Liver (tissue), 9 donors: ENCODE data around the gene FBXO34. TPM values are rescaled to one million over a fixed set of nuclear protein-coding genes. Genes with fewer than 3 reads are reported as not detected.

Source experiments
- DNase-seq: peaks from one replicate; pipeline ENCODE4 v3.0.0-alpha.2; 2017; ENCODE audit warnings: low spot score
- H3K27ac ChIP-seq, 2 donors: one replicate each; pipeline ENCODE4 v1.7.0; 2013; ENCODE audit warnings: inconsistent platforms in 2 of 2, low read length in 2 of 2, control low read depth in 1 of 2, low read depth in 1 of 2, mild to moderate bottlenecking in 1 of 2
- H3K27me3 ChIP-seq, 4 donors: one replicate each; pipeline versions ENCODE4 v1.6.1 to v1.7.0; 2013; ENCODE audit warnings: low read length in 3 of 4, inconsistent platforms in 1 of 4, mild to moderate bottlenecking in 1 of 4, moderate library complexity in 1 of 4; ENCODE audit not compliant: control insufficient read depth in 4 of 4, insufficient read depth in 4 of 4
- H3K36me3 ChIP-seq, 4 donors: one replicate each; pipeline versions ENCODE4 v1.6.1 to v1.7.0; 2013; ENCODE audit warnings: low read length in 3 of 4, mild to moderate bottlenecking in 3 of 4, low read depth in 1 of 4, moderate library complexity in 1 of 4; ENCODE audit not compliant: control insufficient read depth in 4 of 4, insufficient read depth in 3 of 4
- H3K4me1 ChIP-seq, 4 donors: one replicate each; pipeline versions ENCODE4 v1.6.1 to v1.7.0; 2013; ENCODE audit warnings: low read length in 3 of 4, mild to moderate bottlenecking in 3 of 4, moderate library complexity in 1 of 4; ENCODE audit not compliant: control insufficient read depth in 4 of 4, insufficient read depth in 4 of 4
- H3K4me3 ChIP-seq, 3 donors: one replicate each; pipeline versions ENCODE4 v1.6.1 to v1.7.0; 2013; ENCODE audit warnings: low read length in 3 of 3, control low read depth in 1 of 3, low read depth in 1 of 3, mild to moderate bottlenecking in 1 of 3
- H3K9ac ChIP-seq, 2 donors: one replicate each; pipeline ENCODE4 v1.7.0; 2013; ENCODE audit warnings: low read length in 2 of 2, mild to moderate bottlenecking in 2 of 2, moderate library complexity in 2 of 2, control low read depth in 1 of 2, low read depth in 1 of 2
- H3K9me3 ChIP-seq, 4 donors: one replicate each; pipeline versions ENCODE4 v1.6.1 to v1.7.0; 2013; ENCODE audit warnings: low read length in 3 of 4; ENCODE audit not compliant: control insufficient read depth in 4 of 4
- FOXA1 ChIP-seq: IDR thresholded peaks from 2 replicates; pipeline ENCODE4 v1.6.1; 2016; ENCODE audit warnings: antibody characterized with exemption
- FOXA2 ChIP-seq: IDR thresholded peaks from 2 replicates; pipeline ENCODE4 v1.6.1; 2016; ENCODE audit warnings: antibody characterized with exemption
- GABPA ChIP-seq, 2 donors: IDR thresholded peaks in 1 of 2; conservative IDR thresholded peaks in 1 of 2; 2 replicates each; pipeline ENCODE4 v1.6.1; 2016; ENCODE audit warnings: antibody characterized with exemption in 2 of 2, mild to moderate bottlenecking in 1 of 2, moderate library complexity in 1 of 2
- HNF4A ChIP-seq, 2 donors: conservative IDR thresholded peaks; 2 replicates each; pipeline ENCODE4 v1.6.1; 2016; ENCODE audit warnings: antibody characterized with exemption in 2 of 2, mild to moderate bottlenecking in 2 of 2
- HNF4G ChIP-seq: IDR thresholded peaks from 2 replicates; pipeline ENCODE4 v1.6.1; 2016; ENCODE audit warnings: antibody characterized with exemption
- MAX ChIP-seq: IDR thresholded peaks from 2 replicates; pipeline ENCODE4 v1.6.1; 2016; ENCODE audit warnings: antibody characterized with exemption
- NR2F2 ChIP-seq: IDR thresholded peaks from 2 replicates; pipeline ENCODE4 v1.6.1; 2016; ENCODE audit warnings: antibody characterized with exemption
- RAD21 ChIP-seq, 2 donors: IDR thresholded peaks; 2 replicates each; pipeline ENCODE4 v1.6.1; 2016; ENCODE audit warnings: antibody characterized with exemption in 2 of 2, mild to moderate bottlenecking in 2 of 2
- RXRA ChIP-seq, 2 donors: IDR thresholded peaks; 2 replicates each; pipeline ENCODE4 v1.6.1; 2017 to 2018; ENCODE audit warnings: antibody characterized with exemption in 2 of 2, mild to moderate bottlenecking in 1 of 2
- SP1 ChIP-seq: IDR thresholded peaks from 2 replicates; pipeline ENCODE4 v1.6.1; 2018; ENCODE audit warnings: antibody characterized with exemption, mild to moderate bottlenecking
- TAF1 ChIP-seq: conservative IDR thresholded peaks from 2 replicates; pipeline ENCODE4 v1.6.1; 2016; ENCODE audit warnings: antibody characterized with exemption, mild to moderate bottlenecking
- YY1 ChIP-seq: IDR thresholded peaks from 2 replicates; pipeline ENCODE4 v1.6.1; 2016; ENCODE audit warnings: antibody characterized with exemption, mild to moderate bottlenecking
- WGBS: extraction: QIAGEN DNeasy Blood & Tissue Kit; methylation state at CpG from one replicate; pipeline ENCODE4 v1.1.7; 2013; 5-methylcytosine and 5-hydroxymethylcytosine counted together
- polyA plus RNA-seq, 2 donors: library from polyadenylated mRNA; stranded (reverse) in 1 of 2; unstranded in 1 of 2; fragments of 200-250 nt in 1 of 2; fragments of >200 nt in 1 of 2; fragmentation: Nextera tagmentation in 1 of 2; extraction: Ambion mirVana in 1 of 2; gene quantifications; one replicate each; pipeline versions ENCODE4 v1.2.1 to v1.2.3, GENCODE V29; 2013 to 2015
- total RNA-seq, 2 donors: library from RNA; depleted of rRNA; stranded (reverse); fragments of >200 nt; gene quantifications; one replicate each; pipeline ENCODE4 v1.2.3, GENCODE V29; 2014
- TF ChIP-seq, protein P1 (sequence below): fragments of 150-350 bp; IDR thresholded peaks from 2 replicates; pipeline ENCODE4 v1.5.1; 2017; ENCODE audit warnings: improper control_type of control experiment, low read depth, low read length; ENCODE audit not compliant: missing input control
- TF ChIP-seq, protein P2 (sequence below): IDR thresholded peaks from 2 replicates; pipeline ENCODE4 v1.6.1; 2016; ENCODE audit warnings: antibody characterized with exemption, mild to moderate bottlenecking
- TF ChIP-seq, protein P3 (sequence below): IDR thresholded peaks from 2 replicates; pipeline ENCODE4 v1.6.1; 2016; ENCODE audit warnings: antibody characterized with exemption
- TF ChIP-seq, protein P4 (sequence below): IDR thresholded peaks from 2 replicates; pipeline ENCODE4 v1.6.1; 2016; ENCODE audit warnings: antibody characterized with exemption
- donor health status: healthy.
- donor health status: healthy.
- donor health status: healthy.
- donor health status: healthy.
- donor health status: healthy.

Gene FBXO34
- total and polyA plus RNA-seq, 4 donors = 4.2 to 25.8 (median 10.1) TPM

- no peak overlapping the region for H3K9ac ChIP-seq
- H3K27ac ChIP-seq = no peak overlapping the region
- TF ChIP-seq HNF4A (conservative IDR thresholded peaks at IDR 0.05) = no peak
- TF ChIP-seq GABPA (IDR thresholded peaks at IDR 0.05 in 1 of 2, conservative IDR thresholded peaks at IDR 0.05 in 1 of 2) = no peak
- no peak for TF ChIP-seq MAX
- TF ChIP-seq, protein P1, sequence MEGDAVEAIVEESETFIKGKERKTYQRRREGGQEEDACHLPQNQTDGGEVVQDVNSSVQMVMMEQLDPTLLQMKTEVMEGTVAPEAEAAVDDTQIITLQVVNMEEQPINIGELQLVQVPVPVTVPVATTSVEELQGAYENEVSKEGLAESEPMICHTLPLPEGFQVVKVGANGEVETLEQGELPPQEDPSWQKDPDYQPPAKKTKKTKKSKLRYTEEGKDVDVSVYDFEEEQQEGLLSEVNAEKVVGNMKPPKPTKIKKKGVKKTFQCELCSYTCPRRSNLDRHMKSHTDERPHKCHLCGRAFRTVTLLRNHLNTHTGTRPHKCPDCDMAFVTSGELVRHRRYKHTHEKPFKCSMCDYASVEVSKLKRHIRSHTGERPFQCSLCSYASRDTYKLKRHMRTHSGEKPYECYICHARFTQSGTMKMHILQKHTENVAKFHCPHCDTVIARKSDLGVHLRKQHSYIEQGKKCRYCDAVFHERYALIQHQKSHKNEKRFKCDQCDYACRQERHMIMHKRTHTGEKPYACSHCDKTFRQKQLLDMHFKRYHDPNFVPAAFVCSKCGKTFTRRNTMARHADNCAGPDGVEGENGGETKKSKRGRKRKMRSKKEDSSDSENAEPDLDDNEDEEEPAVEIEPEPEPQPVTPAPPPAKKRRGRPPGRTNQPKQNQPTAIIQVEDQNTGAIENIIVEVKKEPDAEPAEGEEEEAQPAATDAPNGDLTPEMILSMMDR = no peak
- TF ChIP-seq FOXA2 = no peak
- TF ChIP-seq HNF4G = no peak
- no peak for TF ChIP-seq YY1
- TF ChIP-seq SP1 = no peak
- TF ChIP-seq TAF1 = no peak
- no peak for TF ChIP-seq NR2F2
- no peak for TF ChIP-seq FOXA1
- TF ChIP-seq, protein P2, sequence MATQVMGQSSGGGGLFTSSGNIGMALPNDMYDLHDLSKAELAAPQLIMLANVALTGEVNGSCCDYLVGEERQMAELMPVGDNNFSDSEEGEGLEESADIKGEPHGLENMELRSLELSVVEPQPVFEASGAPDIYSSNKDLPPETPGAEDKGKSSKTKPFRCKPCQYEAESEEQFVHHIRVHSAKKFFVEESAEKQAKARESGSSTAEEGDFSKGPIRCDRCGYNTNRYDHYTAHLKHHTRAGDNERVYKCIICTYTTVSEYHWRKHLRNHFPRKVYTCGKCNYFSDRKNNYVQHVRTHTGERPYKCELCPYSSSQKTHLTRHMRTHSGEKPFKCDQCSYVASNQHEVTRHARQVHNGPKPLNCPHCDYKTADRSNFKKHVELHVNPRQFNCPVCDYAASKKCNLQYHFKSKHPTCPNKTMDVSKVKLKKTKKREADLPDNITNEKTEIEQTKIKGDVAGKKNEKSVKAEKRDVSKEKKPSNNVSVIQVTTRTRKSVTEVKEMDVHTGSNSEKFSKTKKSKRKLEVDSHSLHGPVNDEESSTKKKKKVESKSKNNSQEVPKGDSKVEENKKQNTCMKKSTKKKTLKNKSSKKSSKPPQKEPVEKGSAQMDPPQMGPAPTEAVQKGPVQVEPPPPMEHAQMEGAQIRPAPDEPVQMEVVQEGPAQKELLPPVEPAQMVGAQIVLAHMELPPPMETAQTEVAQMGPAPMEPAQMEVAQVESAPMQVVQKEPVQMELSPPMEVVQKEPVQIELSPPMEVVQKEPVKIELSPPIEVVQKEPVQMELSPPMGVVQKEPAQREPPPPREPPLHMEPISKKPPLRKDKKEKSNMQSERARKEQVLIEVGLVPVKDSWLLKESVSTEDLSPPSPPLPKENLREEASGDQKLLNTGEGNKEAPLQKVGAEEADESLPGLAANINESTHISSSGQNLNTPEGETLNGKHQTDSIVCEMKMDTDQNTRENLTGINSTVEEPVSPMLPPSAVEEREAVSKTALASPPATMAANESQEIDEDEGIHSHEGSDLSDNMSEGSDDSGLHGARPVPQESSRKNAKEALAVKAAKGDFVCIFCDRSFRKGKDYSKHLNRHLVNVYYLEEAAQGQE = no peak
Measured at GRCh38 chr14:55348766-55349453, 77.7 kb downstream of the FBXO34 start.

DNA sequence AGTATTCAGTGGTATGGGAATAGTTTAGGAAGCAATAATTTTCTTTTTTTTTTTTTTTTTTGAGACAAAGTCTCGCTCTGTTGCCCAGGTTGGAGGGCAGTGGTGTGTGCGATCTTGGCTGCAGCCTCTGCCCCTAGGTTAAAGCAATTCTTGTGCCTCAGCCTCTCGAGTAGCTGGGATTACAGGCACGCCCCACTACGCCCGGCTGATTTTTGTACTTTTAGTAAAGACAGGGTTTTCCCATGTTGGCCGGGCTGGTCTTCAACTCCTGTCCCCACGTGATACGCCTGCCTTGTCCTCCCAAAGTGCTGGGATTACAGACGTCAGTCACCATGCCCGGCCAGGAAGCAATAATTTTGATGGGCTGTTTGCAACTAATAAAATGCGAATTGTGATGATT is 78.3 kb downstream of the FBXO34 start:
- Histone ChIP-seq H3K36me3 (peaks cover 11 to 21% (median 17%) of the 10 kb centered on the region in 4 donors), H3K4me3 (no peak overlapping the region), H3K27ac (no peak overlapping the region), H3K4me1 (no peaks in the 10 kb centered on the region), H3K9ac (no peak overlapping the region), H3K27me3 (no peaks in the 10 kb centered on the region), H3K9me3 (no peaks in the 10 kb centered on the region)
- no peak for DNase-seq
- WGBS = 81% methylated on average over 12 of the region's 12 CpGs
- TF ChIP-seq TAF1 (no peak), NR2F2 (no peak), YY1 (no peak), FOXA2 (no peak), RAD21 (IDR thresholded peaks at IDR 0.05) (no peak), HNF4G (no peak), RXRA (IDR thresholded peaks at IDR 0.05) (no peak), SP1 (no peak), MAX (no peak), GABPA (IDR thresholded peaks at IDR 0.05 in 1 of 2, conservative IDR thresholded peaks at IDR 0.05 in 1 of 2) (no peak)
- TF ChIP-seq, protein P3, sequence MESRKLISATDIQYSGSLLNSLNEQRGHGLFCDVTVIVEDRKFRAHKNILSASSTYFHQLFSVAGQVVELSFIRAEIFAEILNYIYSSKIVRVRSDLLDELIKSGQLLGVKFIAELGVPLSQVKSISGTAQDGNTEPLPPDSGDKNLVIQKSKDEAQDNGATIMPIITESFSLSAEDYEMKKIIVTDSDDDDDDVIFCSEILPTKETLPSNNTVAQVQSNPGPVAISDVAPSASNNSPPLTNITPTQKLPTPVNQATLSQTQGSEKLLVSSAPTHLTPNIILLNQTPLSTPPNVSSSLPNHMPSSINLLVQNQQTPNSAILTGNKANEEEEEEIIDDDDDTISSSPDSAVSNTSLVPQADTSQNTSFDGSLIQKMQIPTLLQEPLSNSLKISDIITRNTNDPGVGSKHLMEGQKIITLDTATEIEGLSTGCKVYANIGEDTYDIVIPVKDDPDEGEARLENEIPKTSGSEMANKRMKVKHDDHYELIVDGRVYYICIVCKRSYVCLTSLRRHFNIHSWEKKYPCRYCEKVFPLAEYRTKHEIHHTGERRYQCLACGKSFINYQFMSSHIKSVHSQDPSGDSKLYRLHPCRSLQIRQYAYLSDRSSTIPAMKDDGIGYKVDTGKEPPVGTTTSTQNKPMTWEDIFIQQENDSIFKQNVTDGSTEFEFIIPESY = no peak
- TF ChIP-seq, protein P2 = no peak
- TF ChIP-seq, protein P1 = no peak
- TF ChIP-seq, protein P4, sequence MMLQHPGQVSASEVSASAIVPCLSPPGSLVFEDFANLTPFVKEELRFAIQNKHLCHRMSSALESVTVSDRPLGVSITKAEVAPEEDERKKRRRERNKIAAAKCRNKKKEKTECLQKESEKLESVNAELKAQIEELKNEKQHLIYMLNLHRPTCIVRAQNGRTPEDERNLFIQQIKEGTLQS = no peak

More at GRCh38 chr14:55348766-55349453, 77.7 kb downstream of the FBXO34 start:
- no peaks in the 10 kb centered on the region for H3K27me3 ChIP-seq
- no peak overlapping the region for H3K4me3 ChIP-seq
- no peaks in the 10 kb centered on the region for H3K9me3 ChIP-seq
- no peaks in the 10 kb centered on the region for H3K4me1 ChIP-seq
- 66% methylated on average over 4 of the region's 4 CpGs for WGBS
- no peak for DNase-seq
- H3K36me3 ChIP-seq = peaks cover 11 to 21% (median 17%) of the 10 kb centered on the region in 4 donors
